Karpas-422 (cell line): ENCODE results near the gene LCORL. TPM values are rescaled to one million over a fixed set of nuclear protein-coding genes. Genes with fewer than 3 reads are reported as not detected.

Experiments used
- DNase-seq: peaks from one replicate; pipeline ENCODE4 v3.0.0-alpha.2; 2015
- H2AFZ ChIP-seq: fragments of 200-600 bp; sonication (generic); 2 replicates; pipeline ENCODE4 v1.6.1; 2014; ENCODE audit warnings: antibody characterized with exemption, low read length, mixed read lengths
- H3K27ac ChIP-seq: fragments of 200-600 bp; sonication (generic); 2 replicates; pipeline ENCODE4 v1.5.1; 2014; ENCODE audit warnings: mild to moderate bottlenecking, low read length, moderate library complexity
- H3K27me3 ChIP-seq: fragments of 200-600 bp; sonication (generic); 2 replicates; pipeline ENCODE4 v1.6.1; 2014; ENCODE audit warnings: low read length, mixed read lengths
- H3K36me3 ChIP-seq: fragments of 200-600 bp; sonication (generic); 2 replicates; pipeline ENCODE4 v1.6.1; 2014; ENCODE audit warnings: low read length, mixed read lengths; ENCODE audit not compliant: insufficient read depth
- H3K4me1 ChIP-seq: fragments of 200-600 bp; sonication (generic); 2 replicates; pipeline ENCODE4 v1.6.1; 2014; ENCODE audit warnings: mild to moderate bottlenecking, low read length, mixed read lengths
- H3K4me2 ChIP-seq: fragments of 200-600 bp; sonication (generic); 2 replicates; pipeline ENCODE4 v1.6.1; 2014; ENCODE audit warnings: low read length, low read depth, mild to moderate bottlenecking; ENCODE audit not compliant: poor library complexity, severe bottlenecking
- H3K4me3 ChIP-seq: fragments of 200-600 bp; sonication (generic); 2 replicates; pipeline ENCODE4 v1.5.1; 2014; ENCODE audit warnings: mild to moderate bottlenecking, antibody characterized with exemption, low read length, mixed read lengths
- H3K79me2 ChIP-seq: fragments of 200-600 bp; sonication (generic); 2 replicates; pipeline ENCODE4 v1.6.1; 2014; ENCODE audit warnings: mild to moderate bottlenecking, low read length, mixed read lengths
- H3K9ac ChIP-seq: fragments of 200-600 bp; sonication (generic); 2 replicates; pipeline ENCODE4 v1.6.0; 2014; ENCODE audit warnings: low read length
- H3K9me2 ChIP-seq: fragments of 200-600 bp; sonication (generic), shearing (Covaris generic); replicated peaks from 2 replicates; pipeline ENCODE4 v1.6.0; 2014; ENCODE audit warnings: mild to moderate bottlenecking, low read length, moderate library complexity; ENCODE audit not compliant: insufficient read depth
- H3K9me3 ChIP-seq: fragments of 300-700, 200-600 bp; sonication (generic); 2 replicates; pipeline ENCODE4 v1.6.1; 2014; ENCODE audit warnings: low read length, mixed read lengths
- H4K20me1 ChIP-seq: fragments of 200-600 bp; sonication (generic); 2 replicates; pipeline ENCODE4 v1.6.1; 2014; ENCODE audit warnings: mild to moderate bottlenecking, antibody characterized with exemption, low read length, low read depth; ENCODE audit not compliant: insufficient read depth
- total RNA-seq: library from RNA; depleted of rRNA; stranded (reverse); fragments of >200 nt; shearing (Covaris generic); gene quantifications from 2 replicates; pipeline ENCODE4 v1.2.3, GENCODE V29; 2014; ENCODE audit warnings: low replicate concordance

Gene LCORL
- total RNA-seq, 1 experiment from 2014 or later: 50.1 TPM

DNA sequence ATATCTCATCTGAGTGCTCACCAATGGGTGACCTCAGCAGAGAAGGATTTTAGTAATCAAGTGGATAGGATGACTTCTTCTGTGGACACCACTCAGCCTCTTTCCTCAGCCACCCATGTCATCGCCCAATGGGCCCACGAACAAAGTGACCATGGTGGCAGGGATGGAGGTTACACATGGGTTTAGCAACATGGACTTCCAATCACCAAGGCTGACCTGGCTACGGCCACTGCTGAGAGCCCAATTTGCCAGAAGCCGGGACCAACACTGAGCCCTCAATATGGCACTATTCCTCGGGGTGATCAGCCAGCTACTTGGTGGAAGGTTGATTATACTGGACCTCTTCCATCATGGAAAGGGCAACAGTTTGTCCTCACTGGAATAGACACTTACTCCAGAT lies 97.4 kb downstream of the LCORL start:
- no peak overlapping the region for H3K4me3 ChIP-seq
- no peak for DNase-seq
- no peak overlapping the region for H3K9ac ChIP-seq
- no peak overlapping the region for H3K27ac ChIP-seq
- H2AFZ ChIP-seq: no peak overlapping the region
- peaks cover 68% of the 10 kb centered on the region for H3K79me2 ChIP-seq
- H3K9me3 ChIP-seq: no peaks in the 10 kb centered on the region
- no peaks in the 10 kb centered on the region for H3K4me1 ChIP-seq
- H3K36me3 ChIP-seq: no peaks in the 10 kb centered on the region
- H3K4me2 ChIP-seq: no peak overlapping the region
- no peaks in the 10 kb centered on the region for H3K9me2 ChIP-seq
- no peaks in the 10 kb centered on the region for H4K20me1 ChIP-seq
- H3K27me3 ChIP-seq: no peaks in the 10 kb centered on the region

DNA sequence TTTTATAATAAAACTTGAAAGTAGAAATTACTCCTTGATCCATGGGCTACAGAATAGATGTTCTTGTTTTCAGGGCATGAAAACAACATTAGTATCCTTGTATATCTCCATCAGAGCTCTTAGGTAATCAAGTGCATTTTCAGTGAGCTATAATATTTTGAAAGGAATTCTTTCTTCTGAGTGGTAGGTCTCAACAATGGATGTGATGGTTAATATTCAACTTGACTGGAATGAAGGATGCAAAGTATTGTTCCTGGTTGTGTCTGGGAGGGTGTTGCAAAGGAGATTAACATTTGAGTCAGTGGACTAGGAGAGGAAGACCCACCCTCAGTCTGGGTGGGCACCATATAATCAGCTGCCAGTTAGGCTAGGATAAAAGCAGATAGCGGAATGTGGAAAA lies 100.1 kb downstream of the LCORL start:
- no peak overlapping the region for H3K27ac ChIP-seq
- H3K4me2 ChIP-seq: no peak overlapping the region
- H3K9ac ChIP-seq: no peak overlapping the region
- no peak for DNase-seq
- H3K79me2 ChIP-seq: peaks cover 66% of the 10 kb centered on the region
- no peaks in the 10 kb centered on the region for H3K27me3 ChIP-seq
- H3K4me1 ChIP-seq: no peaks in the 10 kb centered on the region
- 0 out of 2 replicates have a peak, but pooled peaks cover 7% of the 10 kb centered on the region for H3K36me3 ChIP-seq
- no peak overlapping the region for H3K4me3 ChIP-seq
- H2AFZ ChIP-seq: no peak overlapping the region
- no peaks in the 10 kb centered on the region for H4K20me1 ChIP-seq
- no peaks in the 10 kb centered on the region for H3K9me3 ChIP-seq
- no peaks in the 10 kb centered on the region for H3K9me2 ChIP-seq

DNA sequence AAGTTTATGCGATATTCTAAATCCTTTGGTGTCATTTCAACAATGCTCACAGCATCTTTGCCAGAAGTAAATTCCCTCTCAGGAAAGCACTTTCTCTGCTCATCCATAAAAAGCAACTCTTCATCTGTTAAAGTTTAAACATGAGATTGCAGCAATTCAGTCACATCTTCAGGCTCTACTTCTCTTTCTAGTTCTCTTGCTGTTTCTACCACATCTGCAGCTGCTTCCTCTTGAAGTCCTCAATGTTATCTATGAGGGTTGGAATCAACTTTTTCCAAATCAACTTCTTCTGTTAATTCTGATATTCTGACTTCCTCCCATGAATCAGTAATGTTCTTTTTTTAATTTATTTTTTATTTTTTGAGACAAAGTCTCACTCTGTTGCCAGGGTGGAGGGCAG lies 100.9 kb downstream of the LCORL start:
- H3K4me1 ChIP-seq: no peaks in the 10 kb centered on the region
- H3K4me3 ChIP-seq: no peak overlapping the region
- H2AFZ ChIP-seq: no peak overlapping the region
- no peak overlapping the region for H3K9ac ChIP-seq
- peaks cover 67% of the 10 kb centered on the region for H3K79me2 ChIP-seq
- H3K4me2 ChIP-seq: no peak overlapping the region
- H3K9me2 ChIP-seq: no peaks in the 10 kb centered on the region
- no peak for DNase-seq
- H3K36me3 ChIP-seq: 0 out of 2 replicates have a peak, but pooled peaks cover 7% of the 10 kb centered on the region
- H4K20me1 ChIP-seq: no peaks in the 10 kb centered on the region
- H3K9me3 ChIP-seq: no peaks in the 10 kb centered on the region
- H3K27ac ChIP-seq: no peak overlapping the region
- no peaks in the 10 kb centered on the region for H3K27me3 ChIP-seq

DNA sequence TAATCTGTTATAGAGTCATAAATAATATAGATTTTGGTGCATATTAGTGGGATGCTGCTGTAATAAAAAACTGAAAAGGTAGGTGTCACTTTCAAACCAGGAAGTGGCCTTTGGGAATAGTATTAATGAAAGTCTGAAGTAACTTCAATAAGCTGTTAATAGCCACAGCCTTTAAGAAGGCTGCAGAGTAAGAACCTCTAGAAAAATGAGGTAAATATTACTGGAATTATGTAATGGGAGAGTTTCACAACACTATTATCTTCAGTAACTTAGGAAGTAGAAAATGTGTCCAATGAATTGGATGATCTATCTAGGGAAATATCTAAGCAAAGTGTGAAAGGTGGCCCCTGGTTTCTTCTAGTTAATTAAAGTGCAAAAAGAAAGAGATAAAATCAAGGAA lies 106.1 kb downstream of the LCORL start:
- Histone ChIP-seq H3K27ac (no peak overlapping the region), H3K4me1 (no peaks in the 10 kb centered on the region), H3K9me3 (no peaks in the 10 kb centered on the region), H2AFZ (no peak overlapping the region), H3K36me3 (0 out of 2 replicates have a peak, but pooled peaks cover 7% of the 10 kb centered on the region), H3K4me3 (no peak overlapping the region), H4K20me1 (no peaks in the 10 kb centered on the region), H3K9me2 (no peaks in the 10 kb centered on the region), H3K9ac (no peak overlapping the region), H3K27me3 (no peaks in the 10 kb centered on the region), H3K4me2 (no peak overlapping the region), H3K79me2 (peaks cover 89% of the 10 kb centered on the region)
- DNase-seq: no peak

DNA sequence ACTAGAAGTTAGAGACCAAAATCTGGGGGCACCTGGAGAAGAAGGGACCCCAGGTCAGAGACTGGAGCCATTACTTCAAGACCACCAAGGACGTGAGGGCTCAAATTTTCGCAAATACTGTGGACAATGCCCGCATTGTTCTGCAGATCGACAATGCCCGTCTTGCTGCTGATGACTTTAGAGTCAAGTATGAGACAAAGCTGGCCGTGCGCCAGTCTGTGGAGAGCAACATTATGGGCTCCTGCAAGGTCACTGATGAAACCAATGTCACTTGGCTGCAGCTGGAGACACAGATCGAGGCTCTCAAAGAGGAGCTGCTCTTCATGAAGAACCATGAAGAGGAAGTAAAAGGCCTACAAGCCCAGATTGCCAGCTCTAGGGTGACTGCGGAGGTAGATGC lies 109.5 kb downstream of the LCORL start:
- Histone ChIP-seq H3K79me2 (peaks cover 78% of the 10 kb centered on the region), H3K4me3 (no peak overlapping the region), H2AFZ (no peak overlapping the region), H3K4me2 (no peak overlapping the region), H3K9me3 (no peaks in the 10 kb centered on the region), H3K9me2 (no peaks in the 10 kb centered on the region), H3K9ac (no peak overlapping the region), H3K36me3 (no peaks in the 10 kb centered on the region), H3K27me3 (no peaks in the 10 kb centered on the region), H3K4me1 (no peaks in the 10 kb centered on the region), H4K20me1 (no peaks in the 10 kb centered on the region), H3K27ac (no peak overlapping the region)
- no peak for DNase-seq

DNA sequence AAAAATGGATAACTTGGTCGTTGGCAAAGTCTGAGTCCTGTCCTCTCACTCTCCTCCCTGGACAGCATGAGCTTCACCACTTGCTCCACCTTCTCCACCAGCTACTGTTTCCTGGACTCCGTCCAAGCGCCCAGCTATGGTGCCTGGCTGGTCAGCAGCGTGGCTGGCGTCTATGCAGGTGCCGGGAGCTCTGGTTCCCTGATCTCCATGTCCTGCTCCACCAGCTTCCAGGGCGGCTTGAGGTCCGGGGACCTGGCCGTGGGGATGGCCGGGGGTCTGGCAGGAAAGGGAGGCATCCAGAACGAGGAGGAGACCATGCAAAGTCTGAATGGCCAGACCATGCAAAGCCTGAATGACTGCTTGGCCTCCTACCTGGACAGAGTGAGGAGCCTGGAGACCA lies 109.9 kb downstream of the LCORL start:
- Histone ChIP-seq H3K27me3 (no peaks in the 10 kb centered on the region), H2AFZ (no peak overlapping the region), H3K9ac (no peak overlapping the region), H3K27ac (no peak overlapping the region), H3K79me2 (peaks cover 76% of the 10 kb centered on the region), H3K4me3 (no peak overlapping the region), H4K20me1 (no peaks in the 10 kb centered on the region), H3K4me1 (no peaks in the 10 kb centered on the region), H3K4me2 (no peak overlapping the region), H3K36me3 (no peaks in the 10 kb centered on the region), H3K9me3 (no peaks in the 10 kb centered on the region), H3K9me2 (no peaks in the 10 kb centered on the region)
- DNase-seq: no peak

DNA sequence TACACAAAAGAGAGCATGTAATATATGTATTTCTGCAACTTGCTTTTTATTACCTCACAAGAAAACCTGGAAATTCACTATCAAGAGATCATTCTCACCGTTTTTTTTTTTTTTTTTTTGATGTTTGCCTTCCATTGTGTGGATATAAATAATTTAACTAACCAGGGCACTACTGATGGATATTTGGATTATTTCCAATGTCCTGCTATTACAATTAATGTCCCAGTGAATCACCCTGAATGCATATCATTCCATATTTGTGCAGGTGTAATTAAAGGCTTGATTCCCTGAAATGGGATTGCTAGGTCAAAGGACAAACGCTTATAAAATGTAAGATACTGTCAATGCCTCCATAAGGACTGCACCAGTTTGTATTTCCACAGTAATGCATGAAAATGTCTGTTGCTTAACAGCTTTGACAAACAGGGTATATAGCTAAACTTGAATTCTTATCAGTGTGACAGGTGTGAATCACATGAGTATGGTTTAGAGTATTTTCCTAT lies 123.0 kb downstream of the LCORL start:
- no peaks in the 10 kb centered on the region for H3K9me2 ChIP-seq
- H3K4me3 ChIP-seq: no peak overlapping the region
- no peak overlapping the region for H3K27ac ChIP-seq
- H3K79me2 ChIP-seq: peaks cover 50% of the 10 kb centered on the region
- no peaks in the 10 kb centered on the region for H3K36me3 ChIP-seq
- H3K4me2 ChIP-seq: no peak overlapping the region
- H3K4me1 ChIP-seq: no peaks in the 10 kb centered on the region
- no peaks in the 10 kb centered on the region for H3K9me3 ChIP-seq
- no peaks in the 10 kb centered on the region for H4K20me1 ChIP-seq
- H3K27me3 ChIP-seq: no peaks in the 10 kb centered on the region
- DNase-seq: no peak
- H3K9ac ChIP-seq: no peak overlapping the region
- H2AFZ ChIP-seq: no peak overlapping the region

DNA sequence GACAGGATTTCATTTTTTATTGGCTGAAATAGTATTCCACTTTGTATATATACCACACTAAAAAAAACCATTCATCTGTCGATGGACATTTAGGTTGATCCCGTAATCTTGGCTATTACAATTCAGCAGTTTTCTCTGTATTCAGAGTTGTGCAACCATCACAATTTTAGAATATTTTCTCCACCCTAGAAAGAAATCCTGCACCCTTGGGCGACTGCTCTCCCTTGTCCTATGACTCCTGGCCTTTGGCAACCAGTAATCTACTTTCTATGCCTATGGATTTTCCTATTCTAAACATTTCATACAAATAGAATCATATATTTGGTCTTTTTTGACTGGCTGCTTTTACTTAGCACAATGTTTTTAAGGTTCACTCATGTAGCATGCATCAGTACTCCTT lies 126.1 kb downstream of the LCORL start:
- Histone ChIP-seq H4K20me1 (no peaks in the 10 kb centered on the region), H3K4me3 (no peak overlapping the region), H3K4me1 (no peaks in the 10 kb centered on the region), H3K36me3 (no peaks in the 10 kb centered on the region), H2AFZ (no peak overlapping the region), H3K79me2 (peaks cover 29% of the 10 kb centered on the region), H3K9me3 (no peaks in the 10 kb centered on the region), H3K27me3 (no peaks in the 10 kb centered on the region), H3K27ac (no peak overlapping the region), H3K4me2 (no peak overlapping the region), H3K9me2 (no peaks in the 10 kb centered on the region), H3K9ac (no peak overlapping the region)
- DNase-seq: no peak

DNA sequence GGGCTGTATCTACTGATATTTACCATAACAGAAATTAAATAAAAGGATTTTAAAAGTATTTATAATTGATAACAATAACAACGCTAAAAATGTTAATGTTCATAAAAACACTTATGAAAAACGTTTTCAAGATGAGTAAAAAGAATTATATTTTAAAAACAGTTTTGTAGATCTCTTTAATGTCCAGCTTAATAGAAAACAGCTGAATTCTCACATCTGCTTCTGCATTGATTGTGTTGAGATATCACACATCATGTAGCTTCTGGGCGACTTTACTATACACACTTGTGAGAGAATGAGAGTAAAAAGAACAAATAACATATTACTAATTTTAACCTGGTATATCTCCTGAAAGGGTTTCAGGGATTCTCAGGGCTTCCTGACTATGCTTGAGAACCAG lies 127.1 kb downstream of the LCORL start:
- H3K79me2 ChIP-seq: peaks cover 33% of the 10 kb centered on the region
- no peaks in the 10 kb centered on the region for H3K9me3 ChIP-seq
- H3K4me3 ChIP-seq: no peak overlapping the region
- DNase-seq: no peak
- no peaks in the 10 kb centered on the region for H3K36me3 ChIP-seq
- H3K9me2 ChIP-seq: no peaks in the 10 kb centered on the region
- H3K27ac ChIP-seq: no peak overlapping the region
- H2AFZ ChIP-seq: no peak overlapping the region
- H4K20me1 ChIP-seq: no peaks in the 10 kb centered on the region
- no peak overlapping the region for H3K9ac ChIP-seq
- no peak overlapping the region for H3K4me2 ChIP-seq
- no peaks in the 10 kb centered on the region for H3K27me3 ChIP-seq
- peaks cover 3% of the 10 kb centered on the region for H3K4me1 ChIP-seq
